MM.1S (cell line): Measurements from ENCODE around the gene MACROD2.

Experiments used
- CTCF ChIP-seq: fragments of 300-600 bp; sonication (generic); IDR thresholded peaks from 2 replicates; pipeline ENCODE4 v1.5.1; 2016; ENCODE audit warnings: antibody characterized with exemption, low read length, mixed read lengths
- EZH2 ChIP-seq: fragments of 300-600 bp; sonication (generic); optimal IDR thresholded peaks from 2 replicates; pipeline ENCODE3; 2017; ENCODE audit warnings: low read depth, mild to moderate bottlenecking, antibody characterized with exemption, low read length, mixed read lengths
- EZH2phosphoT487 ChIP-seq: fragments of 300-600 bp; sonication (generic); IDR thresholded peaks from 2 replicates; pipeline ENCODE4 v1.6.1; 2018; ENCODE audit warnings: antibody characterized with exemption, low read length

- TF ChIP-seq CTCF (no peak), EZH2 (no peak), EZH2phosphoT487 (no peak)
Observed at GRCh38 chr20:15520930-15521524, 1525.7 kb downstream of the MACROD2 start.
